Uterus (tissue), 2 donors: Measurements from ENCODE around the gene GRIN1.

Experiments
- POLR2A ChIP-seq, 2 donors: fragments of 450-650 bp; IDR thresholded peaks; one replicate each; pipeline ENCODE4 v1.6.1; 2016; ENCODE audit warnings: antibody characterized with exemption in 2 of 2, mild to moderate bottlenecking in 1 of 2, moderate library complexity in 1 of 2
- TF ChIP-seq, protein P1 (sequence below), 4 experiments: fragments of 200-600 bp in 2 of 4; fragments of 450-650 bp in 2 of 4; sonication (generic) in 2 of 4; IDR thresholded peaks; one replicate each; pipeline ENCODE4 v1.5.1; 2016 to 2019; ENCODE audit warnings: antibody characterized with exemption in 4 of 4, mild to moderate bottlenecking in 2 of 4, moderate library complexity in 1 of 4

DNA sequence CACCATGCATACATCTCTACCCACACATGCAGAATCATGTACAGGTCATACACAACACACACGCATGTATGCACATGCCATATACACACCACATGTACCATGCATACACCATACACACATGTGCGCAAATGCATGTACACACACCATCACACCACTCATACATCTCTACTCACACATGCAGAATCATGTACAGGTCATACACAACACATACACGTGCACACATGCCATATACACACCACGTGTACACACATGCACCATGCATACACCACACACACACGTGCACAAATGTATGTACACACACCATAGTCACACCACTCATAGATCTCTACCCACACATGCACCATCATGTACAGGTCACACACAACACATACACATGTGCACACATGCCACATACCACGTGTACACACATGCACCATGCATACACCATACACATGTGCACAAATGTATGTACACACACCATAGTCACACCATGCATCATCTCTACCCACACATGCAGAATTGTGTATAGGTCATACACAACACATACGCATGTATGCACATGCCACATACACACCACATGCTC, 14.0 kb downstream of the GRIN1 start:
- TF ChIP-seq, protein P1, sequence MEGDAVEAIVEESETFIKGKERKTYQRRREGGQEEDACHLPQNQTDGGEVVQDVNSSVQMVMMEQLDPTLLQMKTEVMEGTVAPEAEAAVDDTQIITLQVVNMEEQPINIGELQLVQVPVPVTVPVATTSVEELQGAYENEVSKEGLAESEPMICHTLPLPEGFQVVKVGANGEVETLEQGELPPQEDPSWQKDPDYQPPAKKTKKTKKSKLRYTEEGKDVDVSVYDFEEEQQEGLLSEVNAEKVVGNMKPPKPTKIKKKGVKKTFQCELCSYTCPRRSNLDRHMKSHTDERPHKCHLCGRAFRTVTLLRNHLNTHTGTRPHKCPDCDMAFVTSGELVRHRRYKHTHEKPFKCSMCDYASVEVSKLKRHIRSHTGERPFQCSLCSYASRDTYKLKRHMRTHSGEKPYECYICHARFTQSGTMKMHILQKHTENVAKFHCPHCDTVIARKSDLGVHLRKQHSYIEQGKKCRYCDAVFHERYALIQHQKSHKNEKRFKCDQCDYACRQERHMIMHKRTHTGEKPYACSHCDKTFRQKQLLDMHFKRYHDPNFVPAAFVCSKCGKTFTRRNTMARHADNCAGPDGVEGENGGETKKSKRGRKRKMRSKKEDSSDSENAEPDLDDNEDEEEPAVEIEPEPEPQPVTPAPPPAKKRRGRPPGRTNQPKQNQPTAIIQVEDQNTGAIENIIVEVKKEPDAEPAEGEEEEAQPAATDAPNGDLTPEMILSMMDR (IDR thresholded peaks at IDR 0.05), result no peak
- TF ChIP-seq POLR2A (IDR thresholded peaks at IDR 0.05), result no peak
